Activated CD4-positive, alpha-beta T cell treated with anti-CD3 and anti-CD28 coated beads, Interleukin-10, Interleukin-2, amounts not matched to agents 100 ng/mL and 50 ng/mL, durations not matched to agents 16 hours and 8 hours (primary cell): Measurements from ENCODE around the gene SLC4A1AP.

Experiments used
- DNase-seq: peaks from one replicate; pipeline ENCODE4 v3.0.0-alpha.2; 2020

Gene SLC4A1AP

DNA sequence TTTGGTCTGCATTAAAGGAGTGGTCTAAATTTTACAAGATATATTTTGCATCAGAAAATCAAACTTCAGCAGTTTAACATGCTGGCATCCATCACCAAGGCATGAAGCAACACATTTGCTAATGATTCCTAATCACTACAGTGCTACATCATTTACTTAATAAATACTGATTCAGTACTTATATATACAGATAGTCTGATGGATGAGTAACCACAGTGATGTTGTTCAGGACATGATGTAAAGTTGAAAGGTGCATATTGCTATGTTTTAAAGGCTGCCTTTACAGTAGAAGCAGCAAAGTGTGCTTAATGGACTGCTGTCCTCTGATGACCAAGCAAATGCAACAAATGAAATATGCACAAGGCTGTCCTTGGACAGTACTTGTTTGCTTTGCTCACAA lies 11.3 kb upstream of the SLC4A1AP start:
- DNase-seq = no peak

DNA sequence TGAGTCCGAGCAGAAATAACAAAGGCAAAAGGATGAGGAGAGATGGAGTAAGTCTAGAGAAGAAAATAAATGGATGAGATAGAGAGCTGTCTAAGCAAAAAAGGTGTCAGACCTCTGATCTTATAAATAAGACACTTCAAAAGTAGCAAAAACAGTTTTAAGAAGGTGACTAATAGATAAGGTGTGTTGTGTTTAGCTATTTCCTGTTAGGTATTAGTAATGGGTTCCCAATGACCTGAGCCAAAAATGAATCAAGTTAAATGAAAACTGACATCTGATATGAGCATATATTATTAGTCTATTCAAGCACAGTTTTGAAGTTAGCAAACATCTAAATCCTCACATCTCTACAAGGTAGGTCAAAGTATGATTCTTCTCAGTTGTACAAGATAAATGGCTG lies 10.9 kb upstream of the SLC4A1AP start:
- DNase-seq = no peak

DNA sequence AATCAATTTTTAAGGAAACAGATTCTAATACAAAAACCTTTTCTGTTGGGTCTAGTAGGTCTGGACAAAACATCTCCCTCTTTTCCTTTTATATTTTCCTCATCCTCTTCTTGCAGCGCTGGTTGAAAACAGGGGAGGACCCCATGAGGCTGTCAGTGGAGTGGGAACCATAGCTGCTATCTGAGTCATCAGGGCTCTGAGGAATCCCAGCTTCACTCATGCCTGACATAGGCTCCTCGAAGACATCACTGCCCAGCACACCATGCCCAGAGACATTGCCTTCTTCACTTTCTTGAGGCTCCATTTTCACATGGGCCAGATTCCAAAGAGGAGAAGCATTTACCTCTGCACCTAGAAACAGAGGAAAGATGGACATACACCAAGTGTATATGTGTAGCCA lies 10.3 kb upstream of the SLC4A1AP start:
- DNase-seq = no peak

DNA sequence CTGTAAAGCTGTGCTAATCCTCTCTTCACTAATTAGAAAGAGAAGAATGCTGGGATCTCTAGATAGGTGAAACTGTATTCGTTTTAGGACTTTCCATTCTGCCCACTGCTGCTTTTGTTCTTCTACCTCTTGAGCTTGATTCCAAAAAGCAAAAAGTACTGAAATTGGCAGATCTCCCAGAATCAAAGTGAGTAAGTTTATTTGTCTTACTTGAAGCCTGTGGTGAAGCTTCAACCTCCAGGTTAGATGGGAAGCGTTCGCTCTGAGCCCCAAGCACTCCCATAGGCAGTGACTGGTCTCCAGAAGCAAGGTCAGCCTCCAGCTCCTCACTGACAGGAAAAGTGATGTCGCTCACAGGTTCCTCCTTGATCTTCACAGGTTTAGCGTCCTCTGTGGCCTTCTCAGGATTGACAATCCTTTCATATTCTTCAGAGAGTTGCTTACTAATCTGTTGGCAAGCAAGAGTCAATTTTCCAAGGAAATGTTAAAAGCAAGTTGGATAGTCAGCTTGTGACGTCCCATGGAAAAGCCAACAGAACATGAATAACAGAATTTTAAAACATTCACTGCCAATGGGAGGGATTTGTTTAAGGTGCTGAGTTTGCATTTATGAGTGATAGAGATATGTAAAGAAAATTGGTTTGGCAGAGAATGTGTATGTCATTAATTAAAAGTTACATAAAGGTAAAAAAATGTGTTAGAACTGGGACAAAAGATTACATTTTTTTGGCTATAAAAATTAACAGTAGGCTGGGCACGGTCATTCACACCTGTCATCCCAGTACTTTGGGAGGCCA lies 8.3 kb upstream of the SLC4A1AP start:
- no peak for DNase-seq

GRCh38 chr2:27661371-27661770 lies 2.3 kb upstream of the SLC4A1AP start:
- DNase-seq = no peak

DNA sequence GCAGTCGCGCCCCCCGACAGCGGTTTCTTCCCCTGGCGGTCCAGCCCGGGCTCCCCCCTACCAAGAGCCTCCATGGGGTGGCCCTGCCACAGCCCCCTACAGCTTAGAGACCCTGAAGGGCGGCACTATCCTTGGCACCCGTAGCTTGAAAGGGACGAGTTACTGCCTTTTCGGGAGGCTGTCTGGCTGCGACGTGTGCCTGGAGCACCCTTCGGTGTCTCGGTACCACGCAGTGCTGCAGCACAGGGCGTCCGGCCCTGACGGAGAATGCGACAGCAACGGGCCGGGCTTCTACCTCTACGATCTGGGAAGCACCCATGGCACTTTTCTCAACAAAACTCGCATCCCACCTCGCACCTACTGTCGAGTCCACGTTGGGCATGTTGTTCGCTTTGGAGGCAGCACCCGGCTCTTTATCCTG lies 475 bp downstream of the SLC4A1AP start:
- DNase-seq = peak; percentile 25

GRCh38 chr2:27664622-27665363 lies 1.1 kb downstream of the SLC4A1AP start:
- no peak for DNase-seq

- no peak for DNase-seq
Observed at GRCh38 chr2:27667446-27667845, 3.8 kb downstream of the SLC4A1AP start.

DNA sequence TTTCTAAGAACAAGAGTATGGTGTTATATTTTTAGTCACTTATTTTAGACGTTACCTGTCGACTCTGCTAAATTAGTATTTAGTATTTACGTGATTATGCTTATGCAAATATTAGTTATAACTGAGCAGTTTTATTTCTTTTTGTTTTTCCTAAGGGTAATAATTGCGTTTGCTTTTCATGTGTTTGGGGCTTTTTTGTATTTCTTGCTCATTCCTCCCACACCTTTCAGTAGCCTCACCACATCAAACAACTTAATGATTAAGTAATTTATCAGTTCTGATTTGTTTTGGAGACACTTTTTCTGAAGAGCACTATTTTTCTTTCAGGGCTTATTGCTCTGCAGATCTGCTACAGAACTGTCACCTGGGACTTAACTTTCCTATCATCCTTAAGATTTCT lies 7.5 kb downstream of the SLC4A1AP start:
- no peak for DNase-seq

DNA sequence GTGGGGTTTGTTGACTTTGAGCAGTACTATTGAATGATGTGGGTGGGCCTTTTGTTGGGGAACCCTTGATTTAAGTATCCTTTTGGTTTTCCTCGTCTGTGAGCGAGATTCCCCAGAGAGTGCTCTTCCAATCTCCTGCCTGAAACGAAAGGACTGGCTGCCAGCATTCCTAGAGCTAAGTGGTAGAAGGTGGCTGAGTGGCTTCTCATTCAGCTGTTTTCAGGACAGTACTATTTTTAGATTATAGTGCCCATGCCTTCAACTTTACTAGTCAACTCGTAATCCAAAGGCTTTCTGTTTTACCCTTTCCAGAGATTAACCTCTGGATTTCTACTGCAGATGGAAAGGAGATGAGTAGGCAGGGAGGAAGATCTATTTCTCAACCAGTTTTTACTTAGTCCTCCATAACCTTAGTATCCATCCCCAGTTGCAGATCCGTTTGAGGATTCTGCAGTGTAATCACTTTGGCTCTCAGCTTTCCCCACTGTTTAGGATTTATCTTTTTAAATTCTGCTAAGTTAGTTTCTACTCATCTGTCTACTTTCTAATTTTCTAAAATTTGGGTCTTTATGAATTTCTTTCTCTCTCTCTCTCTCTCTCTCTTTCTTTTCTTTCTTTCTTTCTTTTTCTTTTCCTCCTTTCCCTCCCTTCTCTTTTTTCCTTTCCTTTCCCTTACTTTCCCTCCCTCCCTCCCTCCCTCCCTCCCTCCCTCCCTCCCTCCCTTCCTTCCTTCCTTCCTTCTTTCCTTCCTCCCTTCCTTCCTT lies 9.2 kb downstream of the SLC4A1AP start:
- no peak for DNase-seq

GRCh38 chr2:27680571-27680970 lies 16.9 kb downstream of the SLC4A1AP start:
- no peak for DNase-seq

- peak; percentile 44 for DNase-seq
Observed at GRCh38 chr2:27681841-27682240, 18.2 kb downstream of the SLC4A1AP start.

DNA sequence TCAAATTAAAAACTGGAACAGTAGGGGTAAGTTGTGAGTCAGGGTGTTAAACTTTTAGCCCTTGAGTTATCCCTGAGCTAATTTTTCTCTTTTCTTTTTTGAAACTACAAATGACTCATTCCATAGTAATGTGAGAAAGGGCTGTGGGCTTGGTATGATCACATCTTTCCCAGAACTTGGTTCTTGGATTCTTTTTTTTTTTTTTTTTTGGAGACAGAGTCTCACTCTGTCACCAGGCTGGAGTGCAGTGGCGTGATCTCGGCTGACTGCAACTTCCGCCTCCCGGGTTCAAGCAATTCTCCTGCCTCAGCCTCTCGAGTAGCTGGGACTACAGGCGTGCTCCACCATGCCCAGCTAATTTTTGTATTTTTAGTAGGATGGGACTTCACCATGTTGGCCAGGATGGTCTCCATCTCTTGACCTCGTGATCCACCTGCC lies 18.7 kb downstream of the SLC4A1AP start:
- DNase-seq = peak; percentile 66

- peak; percentile 93 for DNase-seq
Observed at GRCh38 chr2:27683390-27684071, 19.8 kb downstream of the SLC4A1AP start.

DNA sequence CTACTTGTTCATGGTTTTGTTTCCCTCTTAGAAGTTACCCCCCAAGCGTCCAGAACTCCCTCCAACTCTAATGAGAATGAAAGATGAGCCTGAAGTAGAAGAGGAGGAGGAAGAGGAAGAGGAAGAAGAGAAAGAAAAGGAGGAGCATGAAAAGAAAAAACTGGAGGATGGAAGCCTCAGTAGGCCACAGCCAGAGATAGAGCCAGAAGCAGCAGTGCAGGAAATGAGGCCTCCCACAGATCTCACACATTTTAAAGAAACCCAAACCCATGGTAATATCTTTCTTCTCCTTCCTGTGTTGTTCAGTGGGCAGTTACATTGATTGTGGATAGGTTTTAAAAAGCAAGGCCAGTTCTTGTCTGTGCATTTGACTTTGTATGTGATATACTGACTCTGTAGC lies 21.3 kb downstream of the SLC4A1AP start:
- DNase-seq = peak; percentile 36

DNA sequence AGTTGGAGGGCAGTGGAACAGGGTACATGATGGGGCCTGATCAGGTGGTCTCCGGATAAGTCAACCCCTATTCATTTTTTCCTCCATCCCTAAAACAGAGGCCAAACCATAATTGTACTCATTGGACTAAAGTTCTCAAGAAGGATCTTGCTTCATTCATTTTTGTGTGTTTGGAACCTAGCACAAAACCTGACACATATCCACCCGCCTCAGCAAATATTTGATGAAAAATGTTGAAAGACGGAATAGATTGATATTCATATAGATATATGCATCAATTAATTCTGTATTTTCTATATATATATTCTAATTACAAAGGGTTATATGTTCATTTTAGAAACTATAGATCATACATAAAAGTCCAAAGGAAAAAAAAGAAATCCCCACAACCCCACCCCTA lies 21.9 kb downstream of the SLC4A1AP start:
- no peak for DNase-seq

- DNase-seq = no peak
Observed at GRCh38 chr2:27687232-27687631, 23.5 kb downstream of the SLC4A1AP start.

DNA sequence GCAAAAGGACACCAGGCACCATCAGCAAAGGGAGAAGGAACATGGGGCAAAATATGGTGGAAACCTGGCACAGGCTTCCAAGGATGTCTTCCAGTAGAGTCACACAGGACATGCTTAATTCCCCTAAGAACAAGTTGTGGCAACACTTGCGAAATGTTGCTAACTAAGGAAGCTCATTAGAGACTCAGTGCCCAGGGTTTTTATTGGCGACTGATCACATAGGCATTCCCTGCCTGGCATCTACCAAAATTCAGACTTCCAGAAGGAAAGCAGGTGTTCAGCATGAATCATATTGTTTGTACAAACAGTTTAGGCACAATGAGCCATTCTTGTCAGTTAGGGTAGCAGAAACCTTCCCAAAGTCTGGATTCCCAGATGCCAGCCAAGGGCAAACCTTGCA lies 25.7 kb downstream of the SLC4A1AP start:
- DNase-seq = no peak

- DNase-seq = no peak
Observed at GRCh38 chr2:27690052-27690451, 26.4 kb downstream of the SLC4A1AP start.

- DNase-seq = peak; percentile 41
Observed at GRCh38 chr2:27697660-27698059, 34.0 kb downstream of the SLC4A1AP start.

GRCh38 chr2:27701676-27702075 lies 38.0 kb downstream of the SLC4A1AP start:
- DNase-seq = no peak

DNA sequence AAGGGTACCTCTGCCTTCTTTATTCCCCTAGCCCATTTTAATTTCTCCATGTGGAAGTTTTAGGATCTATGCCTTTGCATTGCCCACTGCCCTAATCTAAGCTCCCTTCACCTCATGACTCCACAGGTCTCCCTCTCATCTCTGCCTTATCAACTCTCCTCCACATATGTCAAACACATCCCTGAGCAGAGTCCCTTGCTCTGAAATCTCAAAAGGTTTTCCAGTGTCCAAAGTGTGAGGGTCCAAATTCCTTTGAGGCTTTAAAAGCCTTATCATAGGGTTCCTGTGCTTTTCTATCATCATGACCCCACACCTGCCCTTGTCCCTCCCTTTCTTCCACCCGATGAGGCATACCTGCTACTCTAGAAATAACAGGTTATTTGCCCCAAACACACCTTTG lies 38.6 kb downstream of the SLC4A1AP start:
- DNase-seq = no peak
